H9 (cell line): Measurements from ENCODE around the gene SLC25A41. TPM values are rescaled to one million over a fixed set of nuclear protein-coding genes. Genes with fewer than 3 reads are reported as not detected.
A peak's percentile ranks its signal among the peaks of the same experiment; 100 is the strongest.

ENCODE experiments used
- DNase-seq: peaks from one replicate; pipeline ENCODE4 v3.0.0-alpha.2; 2017
- H2AFZ ChIP-seq: one replicate; pipeline ENCODE4 v1.6.1; 2013; ENCODE audit warnings: mild to moderate bottlenecking, low read length, control low read depth, moderate library complexity
- H2AK5ac ChIP-seq: 2 replicates; pipeline ENCODE4 v1.6.1; 2013; ENCODE audit warnings: low read length, control low read depth, mixed read lengths; ENCODE audit not compliant: insufficient read length
- H2BK120ac ChIP-seq: one replicate; pipeline ENCODE4 v1.6.1; 2013; ENCODE audit warnings: low read depth, mild to moderate bottlenecking, low read length, control low read depth, inconsistent platforms; ENCODE audit not compliant: poor library complexity, severe bottlenecking
- H2BK12ac ChIP-seq: 2 replicates; pipeline ENCODE4 v1.6.1; 2013; ENCODE audit warnings: low read length, control low read depth, mixed read lengths, low read depth; ENCODE audit not compliant: insufficient read length
- H2BK15ac ChIP-seq: 2 replicates; pipeline ENCODE4 v1.6.1; 2013; ENCODE audit warnings: low read depth, low read length, control low read depth
- H2BK20ac ChIP-seq: one replicate; pipeline ENCODE4 v1.6.1; 2013; ENCODE audit warnings: low read depth, mild to moderate bottlenecking, low read length, control low read depth, inconsistent platforms; ENCODE audit not compliant: poor library complexity, severe bottlenecking
- H2BK5ac ChIP-seq: 2 replicates; pipeline ENCODE4 v1.6.1; 2013; ENCODE audit warnings: low read length, control low read depth, mixed read lengths; ENCODE audit not compliant: insufficient read length
- H3K14ac ChIP-seq: 2 replicates; pipeline ENCODE4 v1.6.1; 2013; ENCODE audit warnings: low read length, control low read depth; ENCODE audit not compliant: insufficient read depth
- H3K18ac ChIP-seq: 2 replicates; pipeline ENCODE4 v1.6.1; 2013; ENCODE audit warnings: low read depth, mild to moderate bottlenecking, mixed read lengths, low read length, control low read depth; ENCODE audit not compliant: insufficient read length
- H3K23ac ChIP-seq: 2 replicates; pipeline ENCODE4 v1.6.1; 2013; ENCODE audit warnings: low read length, control low read depth, mixed read lengths, low read depth; ENCODE audit not compliant: insufficient read length
- H3K23me2 ChIP-seq: 2 replicates; pipeline ENCODE4 v1.6.1; 2013; ENCODE audit warnings: low read depth, mild to moderate bottlenecking, mixed read lengths, low read length, control low read depth; ENCODE audit not compliant: insufficient read length, poor library complexity, severe bottlenecking
- H3K27ac ChIP-seq: 2 replicates; pipeline ENCODE4 v1.5.1; 2013; ENCODE audit warnings: low read length, control low read depth, mixed read lengths, low read depth; ENCODE audit not compliant: insufficient read length
- H3K27me3 ChIP-seq: 2 replicates; pipeline ENCODE4 v1.6.1; 2013; ENCODE audit warnings: low read length, control low read depth, inconsistent platforms; ENCODE audit not compliant: insufficient read depth
- H3K4ac ChIP-seq: 2 replicates; pipeline ENCODE4 v1.6.1; 2013; ENCODE audit warnings: low read depth, mild to moderate bottlenecking, control low read depth, inconsistent platforms, low read length, moderate library complexity
- H3K4me1 ChIP-seq: 2 replicates; pipeline ENCODE4 v1.6.1; 2013; ENCODE audit warnings: low read length, control low read depth, inconsistent platforms; ENCODE audit not compliant: insufficient read depth
- H3K4me2 ChIP-seq: 2 replicates; pipeline ENCODE4 v1.6.1; 2013; ENCODE audit warnings: low read length, control low read depth, mixed read lengths; ENCODE audit not compliant: insufficient read length, insufficient read depth
- H3K56ac ChIP-seq: 2 replicates; pipeline ENCODE4 v1.6.1; 2013; ENCODE audit warnings: low read depth, mild to moderate bottlenecking, mixed read lengths, low read length, control low read depth; ENCODE audit not compliant: insufficient read length
- H3K79me1 ChIP-seq: 2 replicates; pipeline ENCODE4 v1.6.1; 2013; ENCODE audit warnings: low read depth, mild to moderate bottlenecking, moderate library complexity, low read length, control low read depth, inconsistent platforms; ENCODE audit not compliant: insufficient read depth, poor library complexity, severe bottlenecking
- H3K79me2 ChIP-seq: 2 replicates; pipeline ENCODE4 v1.6.1; 2013; ENCODE audit warnings: low read length, control low read depth, inconsistent platforms; ENCODE audit not compliant: insufficient read depth
- H3K9ac ChIP-seq: 2 replicates; pipeline ENCODE4 v1.6.1; 2013; ENCODE audit warnings: low read length, control low read depth, mixed read lengths; ENCODE audit not compliant: insufficient read length; ENCODE audit errors: extremely low read depth
- H3K9me3 ChIP-seq: one replicate; pipeline ENCODE4 v1.6.1; 2013; ENCODE audit warnings: low read depth, low read length, inconsistent platforms; ENCODE audit not compliant: control insufficient read depth
- H3T11ph ChIP-seq: one replicate; pipeline ENCODE4 v1.6.1; 2013; ENCODE audit warnings: mild to moderate bottlenecking, low read length, control low read depth, inconsistent platforms
- H4K20me1 ChIP-seq: one replicate; pipeline ENCODE4 v1.6.1; 2013; ENCODE audit not compliant: control insufficient read depth, insufficient read length, insufficient read depth
- H4K5ac ChIP-seq: 2 replicates; pipeline ENCODE4 v1.6.1; 2013; ENCODE audit warnings: low read depth, mild to moderate bottlenecking, mixed read lengths, low read length, control low read depth; ENCODE audit not compliant: insufficient read length
- H4K8ac ChIP-seq: replicated peaks from 2 replicates; pipeline ENCODE4 v1.6.1; 2013; ENCODE audit warnings: low read length, control low read depth, mixed read lengths, low read depth; ENCODE audit not compliant: insufficient read length
- H4K91ac ChIP-seq: 2 replicates; pipeline ENCODE4 v1.6.1; 2013; ENCODE audit warnings: low read depth, mild to moderate bottlenecking, moderate library complexity, mixed read lengths, low read length, control low read depth; ENCODE audit not compliant: insufficient read length
- H3K27ac Mint-ChIP-seq, 3 experiments: 2 replicates in 2 of 3; 3 replicates in 1 of 3; pipeline ENCODE4 v1.8.0; 2020 to 2021; ENCODE audit warnings: mixed read lengths in 3 of 3, mild to moderate bottlenecking in 1 of 3, moderate library complexity in 1 of 3
- H3K27me3 Mint-ChIP-seq: 2 replicates; pipeline ENCODE4 v1.8.0; 2021; ENCODE audit warnings: low read depth, mild to moderate bottlenecking, moderate library complexity, mixed read lengths
- H3K36me3 Mint-ChIP-seq, 3 experiments: 2 replicates in 2 of 3; 3 replicates in 1 of 3; pipeline ENCODE4 v1.8.0; 2020 to 2021; ENCODE audit warnings: low read depth in 3 of 3, mixed read lengths in 3 of 3; ENCODE audit not compliant: insufficient read depth in 1 of 3
- H3K4me1 Mint-ChIP-seq, 2 experiments: 2 replicates each; pipeline ENCODE4 v1.8.0; 2020; ENCODE audit warnings: mixed read lengths in 2 of 2
- H3K4me3 Mint-ChIP-seq, 2 experiments: 2 replicates in 1 of 2; 3 replicates in 1 of 2; pipeline ENCODE4 v1.8.0; 2020 to 2021; ENCODE audit warnings: mild to moderate bottlenecking in 2 of 2, mixed read lengths in 2 of 2, moderate library complexity in 1 of 2
- H3K9me3 Mint-ChIP-seq, 2 experiments: 2 replicates in 1 of 2; 3 replicates in 1 of 2; pipeline ENCODE4 v1.8.0; 2020; ENCODE audit warnings: mild to moderate bottlenecking in 2 of 2, mixed read lengths in 2 of 2, moderate library complexity in 1 of 2
- CTCF ChIP-seq: fragments of 200-600 bp; sonication (generic); conservative IDR thresholded peaks from 3 replicates; pipeline ENCODE4 v1.8.0; 2021; ENCODE audit warnings: antibody characterized with exemption, mild to moderate bottlenecking
- WGBS: extraction: QIAGEN DNeasy Blood & Tissue Kit; methylation state at CpG from one replicate; pipeline ENCODE4 v1.1.7; 2013; ENCODE audit warnings: missing lambda C conversion rate, low lambda C conversion rate, mixed read lengths; ENCODE audit not compliant: insufficient read length; ENCODE audit errors: extremely low coverage; 5-methylcytosine and 5-hydroxymethylcytosine counted together
- total RNA-seq: library from RNA; stranded (reverse); gene quantifications from 2 replicates; pipeline ENCODE4 v1.2.1, GENCODE V29; 2021

The SLC25A41 gene
- total RNA-seq, 1 experiment from 2014 or later, result 0.20 TPM

GRCh38 chr19:6465663-6466062, 32.1 kb upstream of the SLC25A41 start:
- Histone ChIP-seq H3K4me1 (no peaks in the 10 kb centered on the region), H4K20me1 (no peaks in the 10 kb centered on the region), H2AFZ (no peak overlapping the region), H3T11ph (no peak overlapping the region), H3K27ac (no peak overlapping the region), H4K5ac (no peak overlapping the region), H3K14ac (no peak overlapping the region), H3K23me2 (peaks cover 5% of the 10 kb centered on the region), H3K56ac (no peak overlapping the region), H3K9me3 (no peaks in the 10 kb centered on the region), H3K23ac (no peak overlapping the region), H2BK20ac (no peak overlapping the region), H4K91ac (no peak overlapping the region), H2AK5ac (no peak overlapping the region), H3K18ac (no peak overlapping the region), H3K4ac (no peak overlapping the region), H3K9ac (no peak overlapping the region), H3K79me1 (no peaks in the 10 kb centered on the region), H4K8ac (no peak overlapping the region), H2BK5ac (no peak overlapping the region), H2BK15ac (no peak overlapping the region), H3K27me3 (no peaks in the 10 kb centered on the region), H3K79me2 (no peaks in the 10 kb centered on the region), H2BK120ac (no peak overlapping the region), H3K4me2 (no peak overlapping the region), H2BK12ac (no peak overlapping the region)
- H3K27ac Mint-ChIP-seq, result peak overlapping the region in 1 of 3 experiments; percentile 65; a peak in 1 of 7 replicates
- no peak for DNase-seq
- no peaks in the 10 kb centered on the region for H3K9me3 Mint-ChIP-seq
- peaks cover 0 to 31% (median 23%) of the 10 kb centered on the region in 3 experiments; a peak in 5 of 7 replicates for H3K36me3 Mint-ChIP-seq
- TF ChIP-seq CTCF, result no peak
- peaks cover 12 to 28% of the 10 kb centered on the region in 2 experiments for H3K4me1 Mint-ChIP-seq
- no CpG with 5 or more reads among the region's 8 CpGs for WGBS
- peak overlapping the region; percentile 67 to 83; a peak in 3 of 5 replicates for H3K4me3 Mint-ChIP-seq
- peaks cover 7% of the 10 kb centered on the region for H3K27me3 Mint-ChIP-seq
